ENCODE results near the gene COPS7A.

The COPS7A gene

GRCh38 chr12:6723607-6724408, at the start of gene COPS7A:
TSS of gene COPS7A (plus strand) at chr12:6724046. CDS start at chr12:6724657, 611 bp downstream.
- DNase-seq = peak; percentile 99

- no peak for DNase-seq
Measured at GRCh38 chr12:6676962-6677361, 46.9 kb upstream of the COPS7A start.

- peak; percentile 26 for DNase-seq
Measured at GRCh38 chr12:6684609-6685008, 39.2 kb upstream of the COPS7A start.

GRCh38 chr12:6685814-6686213, 38.0 kb upstream of the COPS7A start:
- DNase-seq = no peak

GRCh38 chr12:6688543-6688998, 35.3 kb upstream of the COPS7A start:
- peak; percentile 37 for DNase-seq

GRCh38 chr12:6688999-6689882, 34.6 kb upstream of the COPS7A start, which contains the start of gene ZNF384:
TSS of gene ZNF384 (minus strand) at chr12:6689375. CDS start at chr12:6679520, 9,855 bp downstream.
- peak; percentile 100 for DNase-seq

- DNase-seq = peak; percentile 77
Measured at GRCh38 chr12:6691473-6691872, 32.4 kb upstream of the COPS7A start.

- DNase-seq = no peak
Measured at GRCh38 chr12:6692888-6693287, 31.0 kb upstream of the COPS7A start.

- no peak for DNase-seq
Measured at GRCh38 chr12:6693832-6694355, 30.0 kb upstream of the COPS7A start.

- no peak for DNase-seq
Measured at GRCh38 chr12:6694701-6695100, 29.1 kb upstream of the COPS7A start.

- DNase-seq = no peak
Measured at GRCh38 chr12:6695313-6696045, 28.4 kb upstream of the COPS7A start.

GRCh38 chr12:6696690-6697583, 26.9 kb upstream of the COPS7A start:
- DNase-seq = no peak

GRCh38 chr12:6697584-6698351, 26.1 kb upstream of the COPS7A start:
- DNase-seq = peak; percentile 65

GRCh38 chr12:6698352-6699046, 25.3 kb upstream of the COPS7A start:
- no peak for DNase-seq

GRCh38 chr12:6699259-6699988, 24.4 kb upstream of the COPS7A start:
- no peak for DNase-seq

GRCh38 chr12:6699989-6700645, 23.7 kb upstream of the COPS7A start:
- DNase-seq = peak; percentile 13

GRCh38 chr12:6700646-6701051, 23.2 kb upstream of the COPS7A start, which contains the start of gene PIANP:
TSS of gene PIANP (minus strand) at chr12:6700815. CDS start at chr12:6698061, 2,754 bp downstream.
- peak; percentile 34 for DNase-seq

GRCh38 chr12:6701078-6701768, 22.6 kb upstream of the COPS7A start:
- peak; percentile 17 for DNase-seq

All from fibroblast of skin of right quadriceps (primary cell).